ENCODE data around the gene BUD23. TPM values are rescaled to one million over a fixed set of nuclear protein-coding genes. Genes with fewer than 3 reads are reported as not detected.

BUD23 gene
- total RNA-seq, 1 experiment from 2014 or later: 168 TPM

- TSS peak; percentile 83 for BruUV-seq (replicated peaks)
- no peak for ATAC-seq
- Histone ChIP-seq H3K4me3 (replicated peaks in 1 of 2; ENCODE audit: low read depth in 1 of 2, low read length in 2 of 2) (peak overlapping the region; percentile 81 to 91), H2AFZ (ENCODE audit: low read depth, low read length, poor library complexity, severe bottlenecking) (no peak overlapping the region), H3K4me1 (ENCODE audit: control insufficient read depth in 1 of 2, insufficient read depth in 2 of 2, low read length in 2 of 2) (peaks cover 57 to 89% of the 10 kb centered on the region in 2 experiments), H3K27me3 (ENCODE audit: insufficient read depth, low read length) (no peaks in the 10 kb centered on the region), H3K9me3 (ENCODE audit: control insufficient read depth in 1 of 2, insufficient read depth in 1 of 2, low read depth in 1 of 2, low read length in 2 of 2) (no peaks in the 10 kb centered on the region), H3K27ac (ENCODE audit: low read depth, low read length) (peak overlapping the region; percentile 94), H3K4me2 (ENCODE audit: low read length) (peak overlapping the region; percentile 95), H3K9me2 (ENCODE audit: insufficient read depth) (no peaks in the 10 kb centered on the region), H3K9ac (ENCODE audit: low read length) (peak overlapping the region; percentile 95), H4K20me1 (ENCODE audit: insufficient read depth) (peaks cover 8% of the 10 kb centered on the region; the same call in 1 of the 2 replicates), H3K36me3 (ENCODE audit: control insufficient read depth in 1 of 2, insufficient read depth in 2 of 2, low read length in 2 of 2) (peaks cover 7 to 22% of the 10 kb centered on the region in 2 experiments; a peak in 1 of 4 replicates), H3K79me2 (ENCODE audit: insufficient read depth, low read length) (peaks cover 32% of the 10 kb centered on the region)
- TF ChIP-seq SP1 (IDR thresholded peaks at IDR 0.05; ENCODE audit: low read depth): no peak
- no peak for TF ChIP-seq SIN3A (IDR thresholded peaks at IDR 0.05; ENCODE audit: low read depth)
- no peak for TF ChIP-seq SRF (IDR thresholded peaks at IDR 0.05; ENCODE audit: low read depth)
- no peak for TF ChIP-seq ZBTB33 (IDR thresholded peaks at IDR 0.05; ENCODE audit: extremely low read depth, insufficient replicate concordance, low read length)
- TF ChIP-seq EZH2phosphoT487 (IDR thresholded peaks at IDR 0.05; ENCODE audit: borderline replicate concordance): no peak
- no peak for TF ChIP-seq FOSL1 (IDR thresholded peaks at IDR 0.05; ENCODE audit: low read depth)
- TF ChIP-seq CTCF (IDR thresholded peaks at IDR 0.05 in 2 of 3, conservative IDR thresholded peaks at IDR 0.05 in 1 of 3; ENCODE audit: borderline replicate concordance in 1 of 3, insufficient read depth in 1 of 3, low read depth in 2 of 3, low read length in 2 of 3): no peak
- no peak for TF ChIP-seq YY1 (IDR thresholded peaks at IDR 0.05; ENCODE audit: extremely low read depth, insufficient replicate concordance, low read depth, low read length)
- TF ChIP-seq CEBPB (IDR thresholded peaks at IDR 0.05; ENCODE audit: low read depth): no peak
- TF ChIP-seq REST (IDR thresholded peaks at IDR 0.05; ENCODE audit: low read depth): no peak
- no peak for TF ChIP-seq JUND (IDR thresholded peaks at IDR 0.05)
- TF ChIP-seq ZNF274 (IDR thresholded peaks at IDR 0.05; ENCODE audit: low read depth, low read length): no peak
- TF ChIP-seq POLR2AphosphoS5 (IDR thresholded peaks at IDR 0.05; ENCODE audit: low read depth, low read length): no peak
- ChIA-PET CTCF (interaction anchor here (1.3 to 1.9 kb wide), 3 partner anchors 110 to 132 kb away, joined by 3 to 5 read pairs (median 3); no protein-coding TSS in a partner anchor), RAD21 (ENCODE audit: low non-redundant PET in 1 of 2, low total read pairs in 2 of 2, uncharacterized antibody in 2 of 2, unreplicated experiment in 2 of 2) (no interaction called here), POLR2A (interaction anchor here (0.5 to 5.8 kb wide), 12 partner anchors 23 to 240 kb away, joined by 3 to 43 read pairs (median 6); partner anchors contain the start of genes CLDN4 and METTL27)
- intact Hi-C loops (cut with micrococcal nuclease): loop anchor here (10.0 kb wide), 1 partner anchor 415 kb away; the partner anchor contains the start of genes FKBP6 and TRIM50
- DNase-seq (ENCODE audit: low read depth, low spot score): no peak
Measured at GRCh38 chr7:73739387-73739767, 56.0 kb downstream of the BUD23 start.
